Measurements from ENCODE around the gene FTCDNL1.

- no peak for TF ChIP-seq SREBF2 (IDR thresholded peaks at IDR 0.05)
- TF ChIP-seq BHLHE40 (IDR thresholded peaks at IDR 0.05; ENCODE audit: low read depth, low read length) = no peak
- TF ChIP-seq, protein P1, sequence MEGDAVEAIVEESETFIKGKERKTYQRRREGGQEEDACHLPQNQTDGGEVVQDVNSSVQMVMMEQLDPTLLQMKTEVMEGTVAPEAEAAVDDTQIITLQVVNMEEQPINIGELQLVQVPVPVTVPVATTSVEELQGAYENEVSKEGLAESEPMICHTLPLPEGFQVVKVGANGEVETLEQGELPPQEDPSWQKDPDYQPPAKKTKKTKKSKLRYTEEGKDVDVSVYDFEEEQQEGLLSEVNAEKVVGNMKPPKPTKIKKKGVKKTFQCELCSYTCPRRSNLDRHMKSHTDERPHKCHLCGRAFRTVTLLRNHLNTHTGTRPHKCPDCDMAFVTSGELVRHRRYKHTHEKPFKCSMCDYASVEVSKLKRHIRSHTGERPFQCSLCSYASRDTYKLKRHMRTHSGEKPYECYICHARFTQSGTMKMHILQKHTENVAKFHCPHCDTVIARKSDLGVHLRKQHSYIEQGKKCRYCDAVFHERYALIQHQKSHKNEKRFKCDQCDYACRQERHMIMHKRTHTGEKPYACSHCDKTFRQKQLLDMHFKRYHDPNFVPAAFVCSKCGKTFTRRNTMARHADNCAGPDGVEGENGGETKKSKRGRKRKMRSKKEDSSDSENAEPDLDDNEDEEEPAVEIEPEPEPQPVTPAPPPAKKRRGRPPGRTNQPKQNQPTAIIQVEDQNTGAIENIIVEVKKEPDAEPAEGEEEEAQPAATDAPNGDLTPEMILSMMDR (IDR thresholded peaks at IDR 0.05) = no peak
- TF ChIP-seq ZSCAN20 (CRISPR knock-in tag; IDR thresholded peaks at IDR 0.05) = no peak
- no peak for TF ChIP-seq HOXA7 (CRISPR knock-in tag; IDR thresholded peaks at IDR 0.05)
- TF ChIP-seq POLR2A (IDR thresholded peaks at IDR 0.05; ENCODE audit: low read length) = no peak
- TF ChIP-seq RCOR1 (IDR thresholded peaks at IDR 0.05; ENCODE audit: low read depth, low read length) = no peak
- TF ChIP-seq EP300 (IDR thresholded peaks at IDR 0.05) = no peak
Measured at GRCh38 chr2:199895406-199895805, 44.4 kb upstream of the FTCDNL1 start.

All from A549 (cell line).